Hematopoietic multipotent progenitor cell treated with erythropoietin and hydrocortisone succinate and interleukin-3 and kit ligand, for 15 days (in vitro differentiated cells): Measurements from ENCODE around the gene TENT5A.
"Not testable (repeated sequence)": the region's sequence is repeated elsewhere in the genome, so short reads cannot be mapped to it uniquely, and the experiment has no call there.

ENCODE experiments used
- DNase-seq: peaks from one replicate; pipeline ENCODE4 v3.0.0-alpha.2; 2015; ENCODE audit warnings: low spot score

Gene TENT5A

DNA sequence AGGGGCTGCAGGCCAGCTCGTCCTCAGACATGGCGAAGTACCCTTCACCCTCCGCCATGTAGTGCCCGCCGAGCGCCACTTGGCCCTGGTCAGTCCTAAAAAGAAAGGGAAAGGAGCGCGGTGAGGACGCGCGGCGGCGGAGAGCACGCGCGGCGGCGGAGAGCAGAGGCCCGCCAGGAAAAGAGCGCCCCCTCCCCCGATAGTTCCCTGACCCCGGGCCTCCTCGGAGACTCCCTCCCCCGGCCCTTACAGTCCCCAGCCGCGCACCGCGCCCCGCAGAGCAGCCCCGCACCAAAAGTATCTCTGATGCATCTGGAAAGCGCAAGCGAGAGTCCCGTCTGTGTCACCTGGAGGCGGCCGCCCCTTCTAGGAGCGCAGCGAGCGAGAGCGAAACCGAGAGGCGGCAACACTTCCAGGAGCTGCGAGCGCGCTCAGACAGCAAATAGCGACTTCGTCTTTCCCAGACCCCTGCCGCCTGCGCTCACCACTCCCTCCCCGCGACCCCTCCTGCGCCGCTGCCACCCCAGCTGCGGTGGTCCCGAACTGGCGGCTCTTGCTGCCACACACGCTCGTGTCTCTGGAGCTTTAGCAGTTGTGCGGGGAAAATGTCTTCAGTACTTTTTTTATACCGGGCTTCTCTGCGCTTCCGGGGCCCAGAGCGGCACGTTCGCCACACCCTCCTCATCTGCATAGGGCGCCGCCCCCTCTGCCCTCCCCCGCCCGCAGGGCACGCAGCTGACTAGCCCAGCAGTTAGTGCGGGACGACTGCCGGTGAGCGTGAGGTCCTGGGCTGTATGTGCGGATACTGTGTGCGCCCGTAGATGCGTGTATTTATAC lies at the start of gene TENT5A:
Gene TENT5A, minus strand, starts transcription at position 598 of the 837 bp plus-strand sequence. Its CDS starts 540 bp downstream, at position 58.
- peak; percentile 86 for DNase-seq

DNA sequence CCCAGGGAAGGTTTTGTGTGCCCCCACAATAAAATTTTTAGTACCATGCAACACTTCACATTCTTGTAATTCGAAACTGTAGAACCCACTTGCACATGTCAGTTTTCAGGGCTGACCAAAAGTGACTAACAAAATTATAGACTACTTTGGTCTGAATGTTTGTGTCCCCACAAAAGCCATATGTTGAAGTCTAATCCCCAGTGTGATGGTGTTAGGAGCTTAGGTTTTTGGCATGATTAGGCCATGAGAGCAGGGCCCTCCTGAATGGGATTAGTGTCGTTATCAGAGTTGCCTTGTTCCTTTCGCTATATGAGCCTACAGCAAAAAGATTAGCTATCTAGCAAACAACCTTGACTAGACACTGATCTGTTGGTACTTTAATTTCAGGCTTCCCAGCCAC lies 49.0 kb upstream of the TENT5A start:
- DNase-seq: no peak

DNA sequence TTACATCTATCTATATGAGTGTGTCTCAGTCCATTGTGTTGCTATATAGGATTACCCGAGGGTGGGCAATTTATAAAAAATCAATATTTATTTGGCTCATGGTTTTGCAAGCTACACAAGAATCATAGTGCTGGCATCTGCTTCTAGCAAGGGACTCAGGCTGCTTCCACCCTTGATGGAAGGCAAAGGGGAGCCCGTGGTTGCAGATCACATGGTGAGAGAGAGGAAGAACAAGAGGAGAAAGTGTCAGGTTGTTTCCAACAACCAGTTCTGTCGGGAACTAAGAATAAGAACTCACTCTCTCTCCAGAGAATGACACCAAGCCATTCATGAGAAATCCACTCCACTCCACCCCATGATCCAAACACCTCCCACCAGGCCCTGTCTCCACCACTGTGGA lies 48.2 kb upstream of the TENT5A start:
- DNase-seq: no peak

DNA sequence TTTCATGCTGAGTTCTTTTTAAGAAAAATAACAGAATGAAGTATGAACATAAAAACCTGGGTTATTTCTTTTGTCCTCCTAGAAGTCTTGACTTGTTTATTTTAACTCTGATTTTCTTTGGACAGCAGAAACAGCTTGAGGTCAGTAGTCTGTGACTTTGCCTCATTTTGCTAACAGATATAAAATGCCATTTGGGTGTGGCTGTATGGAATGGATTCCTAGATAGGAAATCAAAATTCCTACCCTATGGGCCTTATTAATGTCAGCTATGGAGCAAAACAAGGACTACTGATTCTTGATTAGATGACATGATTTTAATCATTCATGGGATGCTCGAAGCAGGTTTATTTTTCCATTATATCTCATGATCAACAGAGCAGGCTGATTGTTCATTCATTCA lies 46.8 kb upstream of the TENT5A start:
- DNase-seq: no peak

DNA sequence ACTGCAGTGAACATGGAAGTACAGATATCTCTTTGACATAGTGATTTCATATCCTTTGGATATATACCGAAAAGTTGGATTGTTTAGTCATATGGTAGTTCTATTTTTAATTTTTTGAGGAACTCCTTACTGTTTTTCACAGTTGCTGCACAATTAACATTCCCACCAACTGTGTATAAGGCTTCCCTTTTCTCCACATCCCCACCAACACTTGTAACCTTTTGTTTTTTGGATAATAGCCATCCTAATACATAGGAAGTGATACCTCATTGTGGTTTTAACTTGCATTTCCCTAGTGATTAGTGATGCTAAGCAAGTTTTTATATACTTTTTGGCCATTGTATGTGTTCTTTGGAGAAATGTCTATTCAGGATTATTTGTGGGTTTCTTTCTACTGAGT lies 45.1 kb upstream of the TENT5A start:
- no peak for DNase-seq

DNA sequence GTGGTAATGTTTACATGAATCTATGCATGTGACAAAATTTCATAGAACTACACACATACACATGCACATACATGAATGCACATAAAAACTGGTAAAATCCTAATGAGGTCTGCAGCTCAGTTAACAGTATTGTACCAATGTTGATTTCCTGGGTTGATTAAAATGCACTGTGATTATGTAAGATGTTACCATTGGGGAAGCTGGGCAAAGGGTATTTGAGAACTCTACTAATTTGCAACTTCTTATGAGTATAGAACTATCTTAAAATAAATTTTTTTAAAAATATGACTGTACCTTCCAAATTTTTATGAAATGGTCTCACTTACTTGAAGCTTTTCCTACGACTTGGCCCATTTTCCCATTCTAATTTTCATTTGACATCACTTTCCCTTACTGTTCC lies 43.4 kb upstream of the TENT5A start:
- no peak for DNase-seq

DNA sequence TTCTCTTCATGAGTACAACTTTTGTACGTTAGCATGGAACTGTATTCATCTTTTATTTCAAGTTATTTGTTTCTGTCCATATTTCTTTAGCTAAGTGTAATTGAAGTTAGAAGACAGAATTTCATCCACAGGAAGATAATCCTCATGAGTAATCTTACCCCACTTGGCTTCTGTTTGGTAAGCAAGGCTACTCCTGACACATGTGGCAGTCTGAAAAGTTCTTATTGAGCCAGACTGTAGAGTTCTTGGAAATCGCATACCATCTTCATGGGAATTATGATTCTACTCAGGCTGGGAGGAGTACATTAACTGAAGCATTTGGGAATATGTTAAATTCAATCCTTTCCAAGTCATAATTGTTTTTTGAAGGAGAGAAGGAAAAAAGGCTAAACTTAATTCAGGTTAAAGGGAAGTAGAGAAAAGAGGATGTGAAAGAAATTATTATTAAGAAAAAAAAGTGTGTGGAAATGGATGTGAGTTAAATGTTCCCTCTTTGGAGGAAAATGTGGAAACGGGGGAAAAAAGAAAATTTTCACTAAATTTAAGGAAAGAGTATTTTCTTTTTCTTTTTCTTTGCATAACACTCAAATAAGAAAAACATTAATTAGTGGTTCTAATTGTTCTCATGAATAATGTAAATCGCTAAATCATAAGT lies 41.5 kb upstream of the TENT5A start:
- DNase-seq: no peak

DNA sequence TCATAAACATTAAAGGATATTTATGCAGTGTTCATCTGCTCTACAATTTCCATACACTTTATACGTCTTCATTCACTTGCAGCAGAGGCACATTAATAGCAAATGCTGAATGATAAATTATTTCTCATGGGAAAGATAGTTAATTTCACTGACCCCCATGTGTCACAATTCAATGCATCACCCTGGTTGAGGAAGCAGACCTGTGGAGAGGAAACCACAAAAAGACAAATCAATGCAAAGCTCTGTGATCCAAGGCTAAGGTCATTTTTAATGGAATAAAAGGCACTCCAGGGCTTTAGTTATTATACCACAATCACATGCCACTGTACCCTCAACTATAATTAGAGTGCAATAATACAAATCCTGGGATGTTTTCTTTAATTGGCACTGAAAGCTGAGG lies 40.3 kb upstream of the TENT5A start:
- DNase-seq: no peak

DNA sequence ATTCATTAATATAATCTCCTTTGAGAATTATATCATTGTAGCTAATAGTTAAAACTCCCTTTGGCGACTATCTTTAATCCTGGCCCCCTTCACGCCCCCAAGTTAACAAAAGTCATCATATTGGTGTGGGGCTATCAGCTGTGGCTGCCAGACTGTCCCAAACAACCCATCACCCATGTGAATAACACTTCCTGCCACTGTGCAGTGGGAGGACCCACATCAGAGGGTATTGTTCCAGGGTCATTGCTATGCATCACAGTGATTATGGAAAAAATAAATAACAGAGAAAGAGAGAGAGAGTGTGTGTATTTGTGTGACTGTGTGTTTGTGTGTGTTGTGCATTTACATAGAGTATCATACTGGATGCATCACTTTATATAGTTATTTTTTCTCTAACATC lies 39.3 kb upstream of the TENT5A start:
- no peak for DNase-seq

DNA sequence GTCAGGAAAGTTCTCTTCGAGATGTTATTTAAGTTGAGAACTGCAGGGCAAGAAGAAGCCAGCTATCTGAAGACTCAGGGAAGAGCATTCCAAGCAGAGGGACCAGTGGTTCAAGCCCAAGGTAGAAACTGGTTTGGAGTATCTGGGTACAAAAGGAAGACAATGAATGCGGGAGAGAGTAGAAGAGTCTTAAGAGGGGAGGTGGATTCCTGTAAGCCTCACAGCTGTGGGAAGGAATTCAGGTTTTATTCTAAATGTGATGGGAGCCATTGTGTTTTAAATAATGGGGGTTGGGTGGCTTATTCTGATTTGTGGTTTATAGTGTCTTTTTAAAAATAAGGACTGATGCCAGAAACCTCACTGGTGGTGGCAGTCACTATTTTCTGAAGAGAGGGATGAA lies 37.6 kb upstream of the TENT5A start:
- DNase-seq: no peak

DNA sequence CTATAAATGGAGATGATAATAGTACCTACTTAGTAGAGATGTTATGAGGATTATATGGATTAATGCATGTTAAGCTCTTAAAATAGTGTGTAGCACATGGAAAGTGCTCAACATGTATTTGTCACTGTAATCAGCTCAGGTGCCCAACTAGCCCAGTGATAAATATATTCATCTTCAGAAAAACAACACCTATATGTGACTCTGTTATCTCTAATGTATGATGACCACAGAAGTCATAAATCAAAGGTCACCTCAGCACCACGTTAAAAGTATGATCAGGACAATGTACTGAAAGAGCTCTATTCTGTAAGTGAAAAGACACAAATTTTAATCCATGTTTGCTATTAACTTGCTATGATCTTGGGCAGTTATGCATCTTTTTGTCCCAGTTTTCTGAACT lies 36.8 kb upstream of the TENT5A start:
- no peak for DNase-seq

DNA sequence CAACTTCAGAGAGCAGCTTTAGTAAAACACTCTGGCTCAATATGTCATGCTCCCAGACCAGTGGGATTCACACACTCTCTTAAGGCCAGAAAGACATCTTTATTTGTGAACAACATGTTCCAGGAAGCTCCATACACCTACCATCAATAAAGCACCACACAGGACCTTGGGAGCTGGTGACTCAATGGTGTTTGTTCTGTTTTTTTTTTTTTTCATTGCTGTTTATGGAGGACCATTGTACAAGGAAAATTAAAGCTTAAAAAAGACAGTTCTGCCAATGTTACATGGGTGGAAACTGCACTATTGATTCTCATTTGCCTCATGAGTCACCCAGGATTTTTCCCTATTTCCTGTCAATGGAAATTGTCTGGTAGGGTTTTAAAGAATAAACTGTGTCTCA lies 36.3 kb upstream of the TENT5A start:
- DNase-seq: no peak

DNA sequence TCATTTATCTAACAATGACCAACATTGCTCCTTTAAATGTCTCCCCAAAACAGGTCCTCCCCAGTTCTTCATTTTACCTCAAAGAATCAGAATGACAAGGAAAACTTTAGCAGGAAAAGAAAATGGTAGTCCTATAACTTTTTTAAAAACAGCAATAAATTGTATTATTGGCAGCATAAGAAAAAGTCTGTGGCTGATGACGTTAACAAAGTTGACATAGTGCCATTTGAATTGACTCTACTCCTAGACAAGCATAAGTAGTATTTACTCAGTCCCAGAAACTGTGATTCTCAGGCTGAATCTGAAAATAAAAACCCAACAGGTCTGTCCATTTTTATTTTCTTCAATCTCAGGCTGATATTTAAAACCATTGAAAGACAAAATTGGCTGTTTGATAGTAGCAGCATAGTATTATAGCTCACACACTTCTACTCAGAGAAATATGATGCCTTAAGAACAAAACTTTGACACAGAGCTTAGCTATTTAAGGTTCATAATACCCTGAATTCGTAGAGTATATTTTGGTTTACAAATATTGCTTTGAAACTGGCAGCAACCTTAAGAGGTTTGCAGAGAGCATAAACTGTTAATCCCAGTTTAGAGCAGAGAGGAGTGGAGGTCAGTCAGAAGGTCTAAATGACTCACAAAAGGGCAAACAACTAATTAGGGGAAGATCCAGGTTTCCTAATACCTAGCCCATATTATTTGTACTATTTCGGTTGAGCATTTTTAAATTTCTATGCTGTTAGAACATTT lies 35.0 kb upstream of the TENT5A start:
- DNase-seq: no peak

DNA sequence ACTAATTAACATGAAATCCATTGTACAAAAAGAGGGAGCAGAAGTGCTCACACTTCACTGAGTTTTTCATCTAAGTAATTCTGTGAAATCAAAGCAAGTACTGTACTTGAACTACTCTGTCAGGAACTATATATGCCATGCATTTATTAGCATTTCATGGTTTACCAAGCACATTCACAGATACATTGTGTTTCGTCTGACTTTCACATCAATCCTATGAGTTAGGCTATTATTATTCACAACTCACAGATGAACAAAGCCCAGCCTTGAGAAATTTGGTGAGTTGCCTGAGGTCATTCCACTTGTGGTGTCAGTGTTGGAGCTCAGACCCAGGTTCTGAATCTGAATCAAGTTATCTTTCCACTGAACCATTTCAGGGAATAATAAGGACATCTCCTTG lies 33.7 kb upstream of the TENT5A start:
- DNase-seq: no peak

DNA sequence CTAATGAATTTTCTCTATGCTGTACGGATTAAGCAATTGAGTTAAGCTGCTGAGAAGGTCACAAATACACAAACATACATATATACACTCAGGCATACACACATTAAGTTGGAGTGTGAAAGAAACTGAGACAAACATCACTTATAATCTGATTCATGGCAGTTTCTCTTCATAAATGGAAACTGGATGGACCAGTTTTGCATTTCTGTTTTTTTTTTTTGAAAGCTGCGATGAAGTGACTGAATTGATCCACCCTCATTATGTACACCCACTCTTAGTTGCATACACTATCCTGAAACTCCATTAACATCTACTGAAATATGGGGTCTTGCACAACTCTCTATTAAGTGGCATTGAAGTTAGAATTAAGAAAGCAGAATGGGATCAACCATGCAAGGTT lies 32.9 kb upstream of the TENT5A start:
- DNase-seq: no peak

DNA sequence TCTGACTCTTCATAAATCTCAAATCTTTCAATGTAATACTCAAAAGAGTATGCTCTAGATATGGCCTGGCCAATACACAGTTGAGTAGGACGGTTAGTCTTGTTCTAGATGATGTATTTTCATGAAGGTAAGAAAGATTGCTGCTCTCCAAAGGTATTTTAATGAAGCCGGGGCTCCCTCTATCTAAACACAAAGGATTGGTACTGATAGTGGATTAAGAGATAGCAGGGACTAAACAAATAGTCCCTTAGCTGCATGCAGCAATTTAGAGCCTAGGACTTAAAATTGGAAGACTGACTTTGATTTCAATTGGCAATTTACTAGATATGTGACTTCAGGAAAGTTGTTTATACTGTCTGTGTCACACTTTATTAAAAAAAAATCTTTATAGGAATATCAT lies 31.4 kb upstream of the TENT5A start:
- no peak for DNase-seq

DNA sequence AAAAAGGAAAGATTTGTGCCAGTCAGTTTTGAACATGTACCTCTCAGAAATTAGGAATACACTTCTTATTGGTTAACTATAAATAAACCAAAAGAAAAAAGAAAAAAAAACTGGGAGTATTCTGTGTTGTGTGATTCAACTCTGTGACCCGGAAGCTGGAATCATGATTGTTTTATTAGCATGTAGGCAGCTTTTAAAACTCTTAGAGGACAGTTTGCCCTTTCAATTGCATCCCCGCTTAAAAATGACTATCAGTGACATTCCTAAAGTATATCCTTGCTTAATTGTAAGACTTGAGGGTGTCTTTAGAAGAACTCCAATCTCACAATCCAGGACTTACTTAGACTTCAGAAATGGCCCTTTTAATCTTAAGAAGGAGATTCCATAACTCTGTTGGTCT lies 29.1 kb upstream of the TENT5A start:
- no peak for DNase-seq

DNA sequence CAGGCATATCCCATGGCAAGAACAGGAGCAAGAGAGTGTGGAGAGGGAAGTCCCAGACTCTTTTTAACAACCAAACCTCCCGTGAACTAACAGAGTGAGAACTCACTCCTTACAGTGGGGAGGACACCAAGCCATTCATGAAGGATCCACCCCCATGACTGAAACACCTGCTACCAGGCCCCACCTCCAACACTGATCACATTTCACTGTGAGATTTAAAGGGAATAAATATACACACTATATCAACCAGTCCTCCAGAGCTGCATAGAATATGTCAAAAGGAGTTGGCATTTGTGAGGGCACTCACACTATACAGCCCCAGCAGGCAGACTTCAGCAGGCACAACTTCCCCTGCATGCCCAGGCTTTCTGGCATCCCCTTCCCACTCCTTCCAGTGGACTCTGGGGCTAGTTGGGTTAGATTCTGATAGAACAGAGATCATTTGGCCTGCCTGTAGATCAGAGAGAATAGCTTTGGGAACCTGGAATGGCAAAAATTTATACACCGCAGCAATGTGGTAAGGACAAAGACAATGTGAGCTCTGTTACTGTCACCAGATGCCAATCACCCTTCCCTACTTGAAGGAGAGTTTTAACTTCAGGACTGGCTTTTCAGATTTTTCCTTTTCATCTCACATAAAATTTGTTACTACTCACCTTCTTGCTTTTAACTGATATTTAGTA lies 25.2 kb upstream of the TENT5A start:
- DNase-seq: no peak

DNA sequence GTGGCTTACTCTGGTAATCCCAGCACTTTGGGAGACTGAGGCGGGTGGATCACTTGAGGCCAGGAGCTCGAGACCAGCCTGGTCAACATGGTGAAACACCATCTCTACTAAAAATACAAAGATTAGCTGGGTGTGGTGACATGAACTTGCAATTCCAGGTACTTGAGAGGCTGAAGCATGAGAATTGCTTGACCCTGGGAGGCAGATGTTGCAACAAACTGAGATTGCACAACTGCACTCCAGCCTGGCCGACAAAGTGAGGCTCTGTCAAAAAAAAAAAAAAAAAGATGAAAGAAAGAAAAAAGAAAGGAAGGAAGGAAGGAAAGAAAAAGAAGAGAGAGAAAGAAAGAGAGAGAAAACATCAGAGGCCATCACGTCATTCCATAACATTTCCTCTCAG lies 23.7 kb upstream of the TENT5A start:
- not testable (repeated sequence) for DNase-seq

DNA sequence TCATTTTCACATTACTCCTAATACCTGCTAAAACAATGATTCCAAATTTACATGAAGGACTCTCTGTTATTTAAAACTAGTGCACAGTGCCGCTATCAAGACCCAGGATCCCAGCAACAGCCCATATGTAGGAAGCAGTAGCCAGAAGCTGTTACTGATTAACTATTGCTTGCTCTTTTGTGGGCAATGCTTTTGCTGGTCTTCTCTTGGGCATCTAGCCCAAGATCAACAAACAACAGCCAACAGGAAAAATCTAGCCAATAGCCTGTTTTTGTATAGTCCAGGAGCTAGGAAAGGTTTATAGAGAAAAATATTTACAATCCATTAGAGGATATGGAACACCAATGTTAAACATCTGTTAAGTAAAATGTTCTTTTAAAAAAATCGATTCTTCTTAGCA lies 22.1 kb upstream of the TENT5A start:
- DNase-seq: no peak

DNA sequence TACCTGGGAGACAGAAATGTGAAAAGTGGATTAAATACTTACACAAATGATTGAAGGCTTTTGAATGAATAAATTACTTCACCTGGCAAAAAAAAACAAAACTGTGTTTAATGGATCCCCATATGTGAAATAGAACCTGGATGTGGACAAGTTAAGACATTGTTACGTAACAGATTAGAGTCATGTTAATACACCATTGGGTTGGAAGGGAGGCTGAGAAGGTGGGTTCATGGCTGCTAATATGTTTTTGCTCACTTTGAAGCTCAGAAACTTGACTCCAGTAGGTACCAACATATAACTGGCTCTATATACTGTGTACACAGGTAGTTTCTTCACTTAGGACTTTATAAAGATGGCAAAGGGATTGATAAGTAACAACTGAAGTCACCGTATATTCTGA lies 21.4 kb upstream of the TENT5A start:
- DNase-seq: no peak

DNA sequence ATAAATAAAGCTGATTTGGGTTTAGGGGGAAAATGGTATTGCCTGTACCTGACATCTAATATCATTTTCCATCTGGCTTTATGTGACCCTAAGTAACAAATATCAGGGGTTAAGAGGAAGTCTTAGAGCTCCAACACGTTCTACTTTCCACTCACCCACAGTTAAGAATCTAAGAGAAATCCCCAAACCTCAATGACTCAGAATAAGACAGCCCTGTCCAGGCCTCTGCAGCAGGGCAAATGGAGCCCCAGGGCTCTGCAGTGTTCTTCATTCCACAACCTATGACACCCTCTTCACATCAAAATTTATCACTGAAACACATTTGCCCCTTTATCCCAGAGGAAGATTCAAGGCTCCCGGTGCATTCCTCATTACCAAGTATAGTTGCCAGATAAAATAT lies 20.3 kb upstream of the TENT5A start:
- no peak for DNase-seq

DNA sequence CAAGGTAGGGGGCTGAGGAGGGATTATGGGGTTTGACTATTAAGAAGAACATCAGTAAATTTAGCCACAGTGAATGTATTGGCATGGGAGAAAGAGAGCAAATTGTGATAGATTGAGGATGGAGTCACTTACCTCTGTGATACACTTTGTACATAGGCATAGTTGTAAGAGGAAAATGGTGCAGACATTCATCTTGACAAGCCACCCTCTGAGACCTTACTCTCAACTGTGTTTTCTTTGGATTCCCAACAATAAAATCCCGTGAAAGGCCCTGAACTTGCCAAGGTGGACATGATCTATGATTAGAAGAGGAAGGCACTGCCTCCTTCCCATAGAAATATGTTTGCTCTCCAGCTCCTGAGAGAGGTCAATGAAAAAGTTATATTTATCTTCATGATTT lies 18.6 kb upstream of the TENT5A start:
- no peak for DNase-seq
